B cell (primary cell): Measurements from ENCODE around the gene ZNF146. TPM values are rescaled to one million over a fixed set of nuclear protein-coding genes. Genes with fewer than 3 reads are reported as not detected.

Source experiments
- ATAC-seq: fragments of 200-7000 bp; cut with Tn5 transposase; one replicate; pipeline ENCODE4 v1.10.0; 2021; ENCODE audit warnings: low read depth, mild to moderate bottlenecking, moderate number of reproducible peaks, moderate library complexity
- CTCF ChIA-PET: fragments of 350-600 bp; sonication (Branson Sonifier 250); formaldehyde crosslinking; loops from one replicate; lab custom pipeline; 2021; ENCODE audit warnings: antibody characterized with exemption, inconsistent platforms; lab: Charles Lee
- POLR2A ChIA-PET: fragments of 350-600 bp; sonication (Branson Sonifier 250); formaldehyde crosslinking; loops from one replicate; lab custom pipeline; 2021; ENCODE audit warnings: antibody characterized with exemption; lab: Charles Lee
- DNase-seq: peaks from one replicate; pipeline ENCODE4 v3.0.0; 2013
- H2AFZ ChIP-seq: 2 replicates; pipeline ENCODE4 v1.6.1; 2012; ENCODE audit warnings: mild to moderate bottlenecking, low read depth, low read length; ENCODE audit not compliant: insufficient read depth, poor library complexity, severe bottlenecking
- H3K27ac ChIP-seq, 2 donors: 1 replicate in 1 of 2; 2 replicates in 1 of 2; pipeline ENCODE4 v1.5.1; 2012 to 2013; ENCODE audit warnings: low read length in 2 of 2, mild to moderate bottlenecking in 2 of 2, moderate library complexity in 1 of 2
- H3K27me3 ChIP-seq, 4 experiments: fragments of 200-600 bp in 1 of 4; sonication (generic) in 1 of 4; replicated peaks in 1 of 4; 1 replicate in 2 of 4; 2 replicates in 2 of 4; pipeline versions ENCODE4 v1.6.1 to v1.7.0; 2013 to 2016; ENCODE audit warnings: low read length in 3 of 4, mild to moderate bottlenecking in 2 of 4, mixed read lengths in 1 of 4, moderate library complexity in 1 of 4; ENCODE audit not compliant: insufficient read depth in 4 of 4, control insufficient read depth in 3 of 4; ENCODE audit errors: control extremely low read depth in 1 of 4
- H3K36me3 ChIP-seq, 2 experiments: replicated peaks in 1 of 2; 1 replicate in 1 of 2; 2 replicates in 1 of 2; pipeline versions ENCODE4 v1.6.1 to v1.7.1; 2013; ENCODE audit warnings: low read length in 1 of 2; ENCODE audit not compliant: insufficient read depth in 2 of 2, control insufficient read depth in 1 of 2; ENCODE audit errors: control extremely low read depth in 1 of 2, extremely low read depth in 1 of 2
- H3K4me1 ChIP-seq, 2 donors: fragments of 200-600 bp in 1 of 2; sonication (generic) in 1 of 2; 1 replicate in 1 of 2; 2 replicates in 1 of 2; pipeline versions ENCODE4 v1.5.1 to v1.6.1; 2013 to 2017; ENCODE audit warnings: low read length in 2 of 2; ENCODE audit not compliant: control insufficient read depth in 2 of 2, insufficient read depth in 2 of 2
- H3K4me2 ChIP-seq: replicated peaks from 2 replicates; pipeline ENCODE3; 2012; ENCODE audit warnings: mild to moderate bottlenecking, low read depth, low read length; ENCODE audit not compliant: poor library complexity, severe bottlenecking
- H3K4me3 ChIP-seq, 5 experiments: fragments of 200-600 bp in 1 of 5; sonication (generic) in 1 of 5; 1 replicate in 3 of 5; 2 replicates in 2 of 5; pipeline versions ENCODE4 v1.5.1 to v1.7.0; 2011 to 2016; ENCODE audit warnings: low read length in 4 of 5, mild to moderate bottlenecking in 4 of 5, low read depth in 2 of 5, control low read depth in 1 of 5, moderate library complexity in 1 of 5; ENCODE audit not compliant: insufficient read depth in 1 of 5; ENCODE audit errors: control extremely low read depth in 1 of 5, extremely low read depth in 1 of 5
- H3K79me2 ChIP-seq: fragments of 200-600 bp; sonication (generic); one replicate; pipeline ENCODE4 v1.6.0; 2016; ENCODE audit warnings: low read length; ENCODE audit not compliant: control insufficient read depth, insufficient read depth
- H3K9ac ChIP-seq: fragments of 200-600 bp; sonication (generic); 2 replicates; pipeline ENCODE4 v1.6.1; 2017; ENCODE audit warnings: mild to moderate bottlenecking, low read length, moderate library complexity
- H3K9me3 ChIP-seq, 3 donors: one replicate each; pipeline versions ENCODE4 v1.6.1 to v1.7.1; 2013; ENCODE audit warnings: low read length in 2 of 3; ENCODE audit not compliant: control insufficient read depth in 2 of 3, insufficient read depth in 1 of 3; ENCODE audit errors: control extremely low read depth in 1 of 3
- H4K20me1 ChIP-seq: 2 replicates; pipeline ENCODE4 v1.6.0; 2012; ENCODE audit warnings: mild to moderate bottlenecking, low read length; ENCODE audit not compliant: insufficient read depth, control insufficient read depth, poor library complexity, severe bottlenecking
- H3K27ac Mint-ChIP-seq: one replicate; pipeline ENCODE4 v1.8.0; 2021; ENCODE audit warnings: mixed read lengths
- H3K27me3 Mint-ChIP-seq: one replicate; pipeline ENCODE4 v1.8.0; 2021; ENCODE audit warnings: mixed read lengths
- H3K4me1 Mint-ChIP-seq: one replicate; pipeline ENCODE4 v1.8.0; 2021; ENCODE audit warnings: mixed read lengths
- H3K4me3 Mint-ChIP-seq: one replicate; pipeline ENCODE4 v1.8.0; 2021; ENCODE audit warnings: mixed read lengths
- H3K9me3 Mint-ChIP-seq: one replicate; pipeline ENCODE4 v1.8.0; 2022; ENCODE audit warnings: mixed read lengths; ENCODE audit not compliant: insufficient read depth
- CTCF ChIP-seq: fragments of 200-600 bp; IDR thresholded peaks from one replicate; pipeline ENCODE4 v1.8.0; 2022; ENCODE audit warnings: antibody characterized with exemption, mild to moderate bottlenecking
- EZH2 ChIP-seq: IDR thresholded peaks from 2 replicates; pipeline ENCODE4 v1.6.1; 2012; ENCODE audit warnings: borderline replicate concordance, low read depth, mild to moderate bottlenecking, moderate library complexity, low read length; ENCODE audit not compliant: insufficient read depth, poor library complexity, severe bottlenecking
- WGBS: methylation state at CpG from one replicate; pipeline ENCODE4 v1.1.5; 2013; ENCODE audit warnings: missing lambda C conversion rate; ENCODE audit not compliant: insufficient coverage; 5-methylcytosine and 5-hydroxymethylcytosine counted together
- intact Hi-C: fragments of 100-400 bp; cut with micrococcal nuclease; formaldehyde crosslinking; loops from one replicate; pipeline ENCODE4 v1.10.0; 2022
- polyA plus RNA-seq: library from polyadenylated mRNA; depleted of rRNA; stranded (reverse); fragments of >200 nt; gene quantifications from 2 replicates; pipeline ENCODE4 v1.2.3, GENCODE V29; 2012
- total RNA-seq, 2 donors: library from RNA; stranded (reverse); fragments of 120-200 nt in 1 of 2; gene quantifications; 1 replicate in 1 of 2; 2 replicates in 1 of 2; pipeline versions ENCODE4 v1.2.3 to v1.2.4, GENCODE V29; 2013 to 2022

The ZNF146 gene
- total and polyA plus RNA-seq, 2 donors (not counting 1 experiment from before 2014, with no cell fraction given) = 21.9 to 62.2 TPM

DNA sequence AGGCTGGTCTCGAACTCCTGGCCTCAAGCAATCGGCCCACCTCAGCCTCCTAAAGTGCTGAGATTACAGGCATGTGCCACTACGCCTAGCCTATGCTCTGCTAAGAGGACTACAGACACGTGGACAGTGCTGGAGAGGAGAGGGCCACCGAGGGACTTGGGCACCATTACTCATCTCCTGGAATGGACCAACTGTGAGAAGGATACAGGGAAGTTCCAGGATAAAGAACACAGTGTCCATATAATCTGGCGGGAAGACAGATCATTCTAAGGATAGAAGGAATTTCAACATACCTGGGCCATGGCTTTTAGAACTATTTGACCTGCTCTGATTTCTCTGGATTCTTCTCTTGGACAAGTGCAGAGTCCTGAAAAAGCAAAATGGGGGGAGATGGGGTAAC is 13.2 kb upstream of the ZNF146 start:
- Histone ChIP-seq H4K20me1 (no peaks in the 10 kb centered on the region), H3K9ac (no peak overlapping the region), H3K27ac (no peak overlapping the region), H3K27me3 (no peaks in the 10 kb centered on the region), H3K9me3 (no peaks in the 10 kb centered on the region), H3K4me2 (no peak overlapping the region), H3K79me2 (peaks cover 9% of the 10 kb centered on the region), H3K4me3 (no peak overlapping the region), H2AFZ (no peak overlapping the region), H3K4me1 (no peaks in the 10 kb centered on the region), H3K36me3 (no peaks in the 10 kb centered on the region)
- WGBS = 92% methylated on average over 6 of the region's 6 CpGs
- no peak overlapping the region for H3K27ac Mint-ChIP-seq
- TF ChIP-seq CTCF = no peak
- no peak for TF ChIP-seq EZH2
- POLR2A ChIA-PET = no interaction called here
- DNase-seq = no peak
- CTCF ChIA-PET = no interaction called here
- intact Hi-C loops = no loop called here
- H3K9me3 Mint-ChIP-seq = no peaks in the 10 kb centered on the region
- ATAC-seq = no peak
- no peak overlapping the region for H3K4me3 Mint-ChIP-seq
- no peaks in the 10 kb centered on the region for H3K27me3 Mint-ChIP-seq
- peaks cover 4% of the 10 kb centered on the region for H3K4me1 Mint-ChIP-seq

DNA sequence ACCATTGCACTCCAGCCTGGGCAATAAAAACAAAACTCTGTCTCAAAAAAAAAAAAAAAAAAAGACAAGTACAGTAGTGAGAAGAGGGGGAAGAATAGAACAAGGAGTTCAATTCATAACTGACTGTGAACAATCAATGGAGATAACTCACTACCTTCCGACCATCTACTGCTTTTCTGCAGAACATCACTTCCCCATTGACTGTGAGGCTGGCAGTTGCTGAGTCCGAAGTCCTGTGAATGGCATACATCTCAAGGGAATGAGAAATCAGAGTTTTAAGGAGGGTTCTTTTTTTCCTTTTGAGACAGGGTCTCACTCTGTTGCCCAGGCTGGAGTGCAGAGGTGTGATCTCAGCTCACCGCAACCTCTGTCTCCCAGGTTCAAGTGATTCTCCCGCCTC is 11.6 kb upstream of the ZNF146 start:
- Histone ChIP-seq H3K27ac (no peak overlapping the region), H2AFZ (no peak overlapping the region), H3K4me1 (peaks cover 0 to 3% of the 10 kb centered on the region in 2 donors), H4K20me1 (no peaks in the 10 kb centered on the region), H3K36me3 (no peaks in the 10 kb centered on the region), H3K4me3 (no peak overlapping the region), H3K9me3 (no peaks in the 10 kb centered on the region), H3K4me2 (no peak overlapping the region), H3K27me3 (no peaks in the 10 kb centered on the region), H3K9ac (no peak overlapping the region), H3K79me2 (peaks cover 17% of the 10 kb centered on the region)
- CTCF ChIA-PET = interaction anchor here (0.7 kb wide), 1 partner anchor 12 kb away, joined by 3 read pairs; no protein-coding TSS in a partner anchor
- Mint-ChIP-seq H3K27me3 (no peaks in the 10 kb centered on the region), H3K27ac (no peak overlapping the region), H3K4me1 (peaks cover 12% of the 10 kb centered on the region), H3K4me3 (no peak overlapping the region), H3K9me3 (no peaks in the 10 kb centered on the region)
- POLR2A ChIA-PET = no interaction called here
- intact Hi-C loops = no loop called here
- ATAC-seq (no peak), DNase-seq (no peak)
- WGBS = 83% methylated on average over 1 of the region's 4 CpGs
- TF ChIP-seq CTCF (no peak), EZH2 (no peak)
